ENCODE data around the gene GRIP2. TPM values are rescaled to one million over a fixed set of nuclear protein-coding genes. Genes with fewer than 3 reads are reported as not detected.
A peak's percentile ranks its signal among the peaks of the same experiment; 100 is the strongest.

The GRIP2 gene
- total RNA-seq, 2 donors from 2014 or later, result 3.7 to 3.9 TPM

DNA sequence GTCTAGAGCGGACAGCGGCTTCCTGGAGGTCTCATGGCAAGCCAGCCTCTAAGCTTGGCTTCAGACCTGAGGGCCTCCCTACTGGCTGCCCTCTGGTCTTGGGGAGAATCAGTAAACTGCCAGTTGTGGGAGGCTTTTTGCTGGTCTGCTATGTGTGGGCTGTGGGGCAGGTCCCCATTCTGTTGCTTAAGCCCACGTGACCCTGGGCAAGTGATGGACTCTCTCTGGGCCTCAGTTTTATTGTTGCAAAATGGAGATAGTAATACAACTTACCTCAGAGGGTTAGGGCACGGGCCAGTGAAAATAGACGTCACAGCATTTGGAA is 76.0 kb downstream of the GRIP2 start:
- no peak for DNase-seq (ENCODE audit: low spot score)
- intact Hi-C loops (cut with DNase I), result loop anchor here (5.0 to 10.0 kb wide), 3 partner anchors 202 to 339 kb away; partner anchors contain the start of genes CHCHD4 (in 1 of the 2) and TMEM43 (in 1 of the 2)

DNA sequence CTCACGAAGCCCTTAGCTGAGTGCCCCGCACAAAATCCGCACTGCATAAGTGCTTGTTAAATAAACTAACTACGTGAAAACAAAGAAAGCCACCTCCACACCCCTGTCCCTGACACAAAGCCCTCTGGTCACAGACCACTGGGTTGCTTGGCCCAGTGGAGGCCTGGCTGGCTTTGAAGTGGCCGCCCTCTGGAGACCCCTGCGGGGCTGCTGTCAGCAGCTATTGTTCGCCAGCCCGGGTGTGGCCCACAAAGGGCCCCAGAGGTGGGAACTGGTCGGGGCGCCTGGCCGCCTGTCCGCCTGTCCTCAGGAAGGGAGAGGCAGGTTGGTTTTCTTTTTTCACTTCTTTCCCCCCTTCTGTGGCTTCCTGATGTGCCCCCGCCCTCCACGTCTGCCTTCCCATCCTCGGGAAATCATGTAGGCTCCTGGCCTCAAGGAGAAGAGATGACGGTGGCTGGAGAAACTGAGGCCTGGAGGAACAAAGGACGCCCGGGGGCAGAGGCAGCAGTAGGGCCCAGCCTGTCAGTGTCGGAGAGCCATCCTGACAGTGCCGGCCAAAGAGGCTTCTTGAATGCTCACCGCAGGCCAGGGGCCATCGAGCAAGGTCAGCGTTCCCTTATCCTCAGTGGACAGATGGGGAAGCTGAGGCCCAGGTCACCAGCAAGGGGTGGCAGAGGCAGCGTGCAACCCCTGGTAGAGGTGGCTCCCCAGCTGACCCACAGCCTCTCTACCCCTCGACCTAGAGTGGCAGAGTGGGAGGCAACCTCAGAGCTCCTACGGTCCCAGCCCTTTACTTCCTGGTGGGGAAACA is 76.6 kb downstream of the GRIP2 start:
- intact Hi-C loops (cut with DNase I), result loop anchor here (5.0 to 10.0 kb wide), 3 partner anchors 201 to 339 kb away; partner anchors contain the start of genes CHCHD4 (in 1 of the 2) and TMEM43 (in 1 of the 2)
- DNase-seq (ENCODE audit: low spot score), result no peak

DNA sequence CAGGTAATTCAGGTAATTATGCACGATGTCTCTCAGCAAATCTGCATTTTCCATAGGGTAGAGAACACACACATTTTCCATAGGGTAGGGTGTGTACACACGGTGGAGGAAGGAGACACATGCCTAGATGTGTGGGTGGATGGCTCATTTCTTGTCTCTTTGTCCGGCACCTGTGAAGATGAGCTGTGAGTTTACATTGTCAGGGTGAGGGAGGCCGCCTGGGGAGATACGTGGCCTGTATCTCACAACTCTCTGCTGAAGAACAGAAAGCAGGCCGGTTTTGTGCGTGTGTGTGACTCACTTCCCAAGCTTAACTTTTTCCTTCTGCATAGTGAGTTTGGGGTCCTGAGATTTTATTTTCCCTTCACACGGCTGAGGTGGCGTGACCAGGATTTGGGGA is 77.4 kb downstream of the GRIP2 start:
- DNase-seq (ENCODE audit: low spot score), result no peak

DNA sequence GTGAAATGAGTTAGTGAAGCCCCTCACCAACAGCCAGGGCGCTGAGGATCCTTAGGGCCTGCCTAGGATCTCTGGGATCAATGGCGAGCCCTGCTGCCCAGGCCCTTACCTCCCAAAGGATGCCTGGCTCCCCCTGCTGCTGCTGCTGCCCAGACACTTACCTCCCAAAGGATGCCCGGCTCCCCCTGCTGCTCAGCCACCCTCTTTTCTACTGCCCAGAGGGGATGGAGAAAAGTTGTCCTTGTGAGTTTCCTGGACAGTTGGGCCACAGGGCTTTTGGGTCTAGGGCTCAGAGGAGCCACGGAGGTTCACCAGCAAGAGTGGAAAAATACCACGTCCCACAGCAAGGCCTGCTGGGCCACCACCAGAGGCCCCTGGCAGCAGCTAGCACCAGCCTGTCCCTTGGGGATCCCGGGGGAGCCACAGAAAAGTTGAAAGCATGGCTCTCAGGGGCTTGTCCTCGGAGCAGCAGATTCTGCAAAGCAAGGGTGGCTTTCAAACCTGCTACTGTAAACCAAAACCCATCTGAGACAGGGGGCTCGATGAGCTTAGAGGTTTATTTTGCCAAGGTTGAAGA is 78.3 kb downstream of the GRIP2 start:
- intact Hi-C loops (cut with DNase I), result loop anchor here (5.0 to 10.0 kb wide), 3 partner anchors 200 to 337 kb away; partner anchors contain the start of genes CHCHD4 (in 1 of the 2) and TMEM43 (in 1 of the 2)
- no peak for DNase-seq (ENCODE audit: low spot score)

More for the DNA sequence above, 77.4 kb downstream of the GRIP2 start:
- intact Hi-C loops (cut with DNase I), result loop anchor here (5.0 to 10.0 kb wide), 3 partner anchors 200 to 338 kb away; partner anchors contain the start of genes CHCHD4 (in 1 of the 2) and TMEM43 (in 1 of the 2)

DNA sequence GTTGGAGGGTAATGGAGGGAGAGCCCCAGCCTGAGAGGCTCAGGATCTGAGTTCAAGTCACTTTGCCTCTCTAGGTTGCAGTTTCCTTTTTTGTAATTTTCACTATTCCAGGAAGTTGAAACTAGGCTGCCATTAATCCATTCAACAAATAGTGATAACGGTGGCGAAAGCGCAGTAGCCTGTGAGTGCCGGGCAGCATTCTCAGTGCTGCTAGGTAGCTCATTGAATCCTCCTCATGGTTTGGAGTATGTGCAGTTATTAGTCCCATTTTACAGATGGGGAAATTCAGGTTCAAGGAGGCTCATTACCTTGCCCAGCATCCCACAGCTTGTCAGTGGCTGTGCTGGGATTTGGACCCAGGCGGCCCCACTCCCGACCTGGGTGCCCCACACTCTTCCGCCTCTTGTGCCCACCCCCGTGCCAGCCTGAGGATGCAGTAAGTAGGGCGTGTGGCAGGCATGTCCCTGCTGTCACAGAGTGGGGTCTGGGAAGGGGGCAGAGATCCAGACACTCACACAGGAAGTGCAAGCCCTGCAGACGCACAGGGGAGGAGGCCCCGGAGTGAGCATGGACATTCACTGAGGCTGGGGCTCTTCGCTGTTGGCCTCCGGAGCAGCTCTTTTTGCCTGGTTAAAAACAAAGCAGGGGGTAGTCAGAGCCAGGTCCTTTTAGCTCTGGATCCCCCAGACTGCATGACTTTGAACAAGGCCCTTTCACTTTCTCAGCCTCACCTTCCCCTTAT is 79.0 kb downstream of the GRIP2 start:
- DNase-seq (ENCODE audit: low spot score), result no peak
- intact Hi-C loops (cut with DNase I), result loop anchor here (5.0 to 10.0 kb wide), 3 partner anchors 199 to 336 kb away; partner anchors contain the start of genes CHCHD4 (in 1 of the 2) and TMEM43 (in 1 of the 2)

DNA sequence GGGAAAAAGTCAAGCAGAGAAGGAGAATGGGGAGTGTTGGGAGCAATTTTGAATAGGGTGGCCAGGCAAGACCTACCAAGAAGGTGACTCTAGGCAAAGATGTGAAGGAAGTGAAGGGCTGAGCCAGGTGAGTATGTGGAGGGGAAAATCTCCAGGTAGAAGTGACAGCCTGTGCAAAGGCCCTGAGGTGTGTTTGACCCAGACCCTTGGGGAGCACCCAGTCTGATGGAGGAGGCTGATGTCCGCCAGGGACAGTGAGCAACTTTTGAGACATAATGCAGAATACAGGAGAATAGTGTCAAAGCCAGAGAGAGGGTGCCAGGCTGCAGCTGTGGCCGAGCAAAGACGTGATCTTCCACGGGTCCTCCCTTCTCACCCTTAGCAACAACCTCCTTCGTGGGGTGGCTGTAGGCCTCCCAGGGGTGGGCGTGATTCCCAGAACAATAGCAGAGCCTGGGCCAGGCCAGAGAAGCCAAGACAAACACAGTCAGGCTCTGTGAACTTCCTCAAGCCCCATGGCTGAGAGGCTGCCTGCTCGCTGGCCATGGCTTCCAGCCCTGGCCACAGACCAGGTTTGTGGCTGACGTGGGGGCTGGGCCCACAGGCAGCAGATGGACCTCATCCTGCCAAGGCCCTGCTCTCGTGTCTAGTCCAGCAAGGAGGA is 79.7 kb downstream of the GRIP2 start:
- DNase-seq (ENCODE audit: low spot score), result peak; percentile 92
- intact Hi-C loops (cut with DNase I), result loop anchor here (5.0 to 10.0 kb wide), 3 partner anchors 198 to 336 kb away; partner anchors contain the start of genes CHCHD4 (in 1 of the 2) and TMEM43 (in 1 of the 2)

DNA sequence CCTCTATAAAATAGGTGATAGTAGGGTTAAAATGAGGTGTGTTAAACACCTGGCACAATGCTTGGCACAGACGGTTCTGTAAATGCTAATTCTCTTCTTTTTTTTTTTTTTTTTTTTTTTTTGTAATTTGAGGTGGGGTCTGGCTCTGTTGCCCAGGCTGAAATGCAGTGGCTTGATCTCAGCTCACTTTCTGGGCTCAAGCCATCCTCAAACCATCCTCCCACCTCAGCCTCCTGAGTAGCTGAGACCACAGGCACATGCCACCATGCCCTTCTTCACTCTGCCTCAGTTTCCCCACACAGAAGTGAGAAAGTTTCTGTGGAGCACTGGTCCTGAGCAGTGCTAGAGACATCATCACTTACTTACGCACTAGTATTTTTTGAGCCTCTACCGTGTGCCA is 80.4 kb downstream of the GRIP2 start:
- intact Hi-C loops (cut with DNase I), result loop anchor here (5.0 to 10.0 kb wide), 4 partner anchors 57 to 335 kb away; partner anchors contain the start of genes CHCHD4 (in 1 of the 2), SLC6A6 (in 1 of the 2) and TMEM43 (in 1 of the 2)

DNA sequence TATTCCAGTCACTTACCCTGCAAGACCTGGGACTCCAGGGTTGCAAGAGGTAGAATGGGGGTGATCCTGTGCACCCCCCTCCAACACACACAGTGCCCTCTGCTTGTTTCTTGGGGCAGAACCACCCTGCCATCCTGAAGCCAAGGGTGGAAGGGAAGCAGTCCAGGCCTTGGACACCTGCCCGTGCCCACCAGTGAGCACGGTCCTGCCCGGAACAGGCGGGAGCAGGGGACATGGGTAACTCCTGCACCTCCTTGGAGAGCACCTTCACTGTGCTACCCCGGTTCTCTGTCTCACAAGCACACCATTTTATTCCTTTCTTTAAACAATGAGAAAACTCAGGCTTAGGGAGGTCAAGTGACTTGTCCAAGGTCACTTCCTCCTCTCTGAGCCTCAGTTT is 80.8 kb downstream of the GRIP2 start:
- no peak for DNase-seq (ENCODE audit: low spot score)
- intact Hi-C loops (cut with DNase I), result loop anchor here in 1 of 2 donors (5.0 kb wide), 1 partner anchor 57 kb away; the partner anchor contains the start of gene SLC6A6

More for the DNA sequence above, 80.4 kb downstream of the GRIP2 start:
- no peak for DNase-seq (ENCODE audit: low spot score)

DNA sequence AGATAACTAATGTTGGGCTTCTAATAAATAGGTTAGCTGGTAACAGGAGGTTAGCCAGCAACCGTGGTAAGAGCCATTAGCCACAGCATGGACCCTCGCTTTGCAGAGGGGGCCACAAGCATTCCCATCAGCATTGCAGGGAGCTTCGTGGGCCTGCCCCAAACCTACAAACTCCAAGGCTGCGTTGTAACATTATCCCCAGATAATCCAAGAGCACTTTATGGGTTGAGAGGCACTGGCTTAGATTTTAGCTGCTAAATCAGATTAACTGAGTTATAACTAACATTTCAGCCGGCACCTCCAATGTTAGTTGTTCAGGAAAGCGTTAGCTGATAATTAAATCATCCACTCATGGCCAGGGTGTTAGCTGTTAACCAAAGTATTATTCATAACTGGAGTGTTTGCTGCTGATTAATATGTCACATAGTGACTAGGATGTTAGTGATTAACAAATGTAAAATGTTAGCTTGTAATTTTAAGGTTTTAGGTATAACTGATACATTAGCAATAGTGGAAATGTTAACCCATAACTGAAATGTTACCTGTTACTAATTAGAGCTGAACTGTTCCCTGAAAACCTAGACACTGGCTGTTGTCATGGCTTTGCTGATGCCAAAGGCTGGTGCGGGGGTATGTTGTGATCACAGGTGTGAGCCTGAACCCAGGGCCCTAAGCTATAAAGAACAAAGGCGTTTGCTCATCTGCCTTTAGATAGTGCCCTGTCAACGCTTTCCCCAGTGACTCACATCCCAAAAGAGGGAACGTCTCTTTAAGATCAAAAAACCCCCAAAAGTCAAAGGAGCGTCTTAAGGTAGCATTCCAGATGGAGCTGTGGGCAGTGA is 81.5 kb downstream of the GRIP2 start:
- intact Hi-C loops (cut with DNase I), result loop anchor here in 1 of 2 donors (5.0 kb wide), 1 partner anchor 56 kb away; the partner anchor contains the start of gene SLC6A6
- no peak for DNase-seq (ENCODE audit: low spot score)

DNA sequence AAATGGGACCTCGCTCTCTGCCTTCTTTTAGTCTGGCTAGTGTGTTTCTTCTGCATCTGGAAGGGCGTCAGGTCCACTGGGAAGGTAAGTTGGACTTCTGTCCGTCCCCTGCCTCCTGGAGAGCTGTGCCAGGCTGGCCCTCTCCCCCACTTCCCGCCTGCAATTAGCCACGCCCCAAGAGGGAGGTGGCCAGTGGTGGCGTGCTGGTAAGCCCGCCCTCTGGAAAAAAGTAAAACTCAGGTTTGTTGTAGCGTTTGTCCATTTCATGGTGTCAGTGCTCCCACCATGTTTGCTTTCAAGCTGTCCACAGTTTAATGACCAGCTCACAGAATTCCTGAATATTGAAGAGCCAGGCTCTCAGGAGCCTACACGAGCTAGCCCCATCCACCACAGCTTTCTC is 82.1 kb downstream of the GRIP2 start:
- intact Hi-C loops (cut with DNase I), result loop anchor here in 1 of 2 donors (5.0 kb wide), 1 partner anchor 56 kb away; the partner anchor contains the start of gene SLC6A6
- DNase-seq (ENCODE audit: low spot score), result no peak

DNA sequence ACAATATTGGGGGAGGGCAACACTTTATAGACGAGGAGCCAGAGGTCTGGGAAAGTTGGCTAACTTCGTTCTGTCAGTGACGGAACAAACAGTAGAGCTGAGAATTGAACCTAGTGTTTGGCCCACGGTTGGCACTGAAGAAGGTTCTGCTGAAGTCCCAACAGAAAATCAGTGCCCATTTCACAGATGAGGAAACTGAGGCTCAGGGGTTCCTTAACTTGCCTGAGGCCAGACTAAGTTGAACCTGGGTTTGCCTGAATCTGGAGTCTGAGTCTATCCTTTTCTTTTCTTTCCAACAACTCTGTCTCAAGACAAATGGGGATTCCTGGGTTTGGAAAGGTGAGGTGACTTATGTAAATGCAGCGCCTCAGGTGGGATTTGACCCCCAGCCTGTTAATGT is 82.7 kb downstream of the GRIP2 start:
- DNase-seq (ENCODE audit: low spot score), result no peak
- intact Hi-C loops (cut with DNase I), result loop anchor here in 1 of 2 donors (5.0 kb wide), 1 partner anchor 55 kb away; the partner anchor contains the start of gene SLC6A6

DNA sequence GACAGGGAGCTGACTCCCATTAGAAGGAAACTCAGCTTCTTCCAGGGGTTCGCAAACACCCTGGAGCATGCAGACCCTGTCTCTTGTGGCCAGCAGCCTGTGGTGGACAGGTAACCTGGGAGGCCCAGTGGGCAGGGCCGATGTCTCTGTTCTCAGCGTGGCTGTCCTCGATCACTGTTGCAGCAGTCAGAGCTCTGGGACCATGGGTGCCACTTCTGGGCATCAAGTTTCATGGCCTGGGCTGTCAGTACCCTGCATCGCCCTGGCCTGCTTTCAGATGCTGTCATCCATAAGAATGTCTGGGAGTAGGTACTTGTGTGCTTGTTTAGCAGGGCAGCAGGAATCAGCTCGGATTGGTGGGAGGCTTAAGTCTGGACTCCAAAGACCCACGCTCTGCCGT is 83.3 kb downstream of the GRIP2 start:
- intact Hi-C loops (cut with DNase I), result loop anchor here in 1 of 2 donors (5.0 kb wide), 1 partner anchor 54 kb away; the partner anchor contains the start of gene SLC6A6
- no peak for DNase-seq (ENCODE audit: low spot score)

DNA sequence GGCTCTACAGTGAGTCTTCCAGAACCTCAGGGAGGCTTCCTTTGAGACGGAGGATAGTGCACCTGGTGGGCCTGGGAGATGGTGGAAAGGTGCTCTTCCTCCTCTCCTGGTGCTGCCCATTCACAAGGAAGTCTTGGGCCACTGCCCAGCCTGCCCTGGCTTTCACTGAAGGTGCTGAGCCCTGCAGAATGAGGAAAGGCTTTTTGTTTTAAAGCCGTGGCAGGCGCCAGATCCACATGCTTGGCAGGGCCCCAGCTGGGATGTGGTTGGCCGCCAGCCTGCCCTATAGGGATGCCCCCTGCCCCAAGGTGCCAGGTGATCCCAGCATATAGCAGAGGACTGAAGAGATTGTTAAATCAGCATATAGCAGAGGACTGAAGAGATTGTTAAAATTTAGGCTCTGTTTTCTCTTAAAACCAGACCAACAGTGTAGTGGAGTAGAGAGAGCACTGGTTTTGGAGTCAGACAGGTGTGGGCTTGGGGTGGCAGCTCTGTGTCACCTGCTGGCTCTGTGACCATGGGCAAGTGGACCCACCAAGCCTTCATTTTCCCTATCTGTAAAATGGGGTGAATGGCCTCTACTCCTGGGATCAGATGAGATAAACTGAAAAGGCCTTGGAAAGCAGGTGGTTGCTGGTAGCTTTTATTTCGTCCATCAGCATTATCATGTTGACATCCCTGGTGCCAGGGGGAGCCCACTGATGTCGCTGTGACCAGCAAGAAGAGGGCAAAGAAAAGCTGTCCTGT is 84.4 kb downstream of the GRIP2 start:
- DNase-seq (ENCODE audit: low spot score), result no peak
- intact Hi-C loops (cut with DNase I), result loop anchor here in 1 of 2 donors (5.0 kb wide), 1 partner anchor 53 kb away; the partner anchor contains the start of gene SLC6A6

DNA sequence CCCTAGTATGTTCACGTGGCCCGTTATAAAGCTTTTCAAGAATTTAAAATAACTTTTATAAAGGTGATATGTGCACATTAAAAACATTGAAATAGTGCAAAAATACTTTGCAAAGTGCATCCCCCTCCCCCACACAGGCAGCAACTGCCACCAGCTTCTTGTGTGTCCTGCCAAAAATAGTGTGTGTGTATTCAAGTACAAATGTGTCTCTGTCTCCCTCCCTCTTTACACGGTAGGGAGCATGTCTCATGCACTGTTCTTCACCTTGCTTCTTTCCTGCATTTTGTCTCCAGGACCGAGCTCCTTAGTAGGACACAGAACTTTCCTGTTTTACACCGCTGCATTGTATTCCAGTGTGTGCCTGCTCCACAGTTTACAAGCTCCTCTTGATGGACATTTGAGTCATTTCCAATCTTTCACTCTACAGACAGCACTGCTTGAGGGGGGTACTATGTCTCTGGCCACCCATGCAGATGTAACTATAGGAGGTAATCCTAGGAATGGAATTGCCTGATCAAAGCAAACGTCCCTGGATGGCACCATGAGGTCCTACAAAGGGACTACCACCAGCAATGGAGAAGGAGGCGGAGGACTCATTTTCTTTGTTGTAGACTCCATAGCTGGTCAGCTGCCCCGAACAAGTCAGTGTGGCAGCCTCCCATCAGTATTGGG is 85.4 kb downstream of the GRIP2 start:
- DNase-seq (ENCODE audit: low spot score), result no peak
- intact Hi-C loops (cut with DNase I), result loop anchor here in 1 of 2 donors (5.0 kb wide), 1 partner anchor 52 kb away; the partner anchor contains the start of gene SLC6A6

DNA sequence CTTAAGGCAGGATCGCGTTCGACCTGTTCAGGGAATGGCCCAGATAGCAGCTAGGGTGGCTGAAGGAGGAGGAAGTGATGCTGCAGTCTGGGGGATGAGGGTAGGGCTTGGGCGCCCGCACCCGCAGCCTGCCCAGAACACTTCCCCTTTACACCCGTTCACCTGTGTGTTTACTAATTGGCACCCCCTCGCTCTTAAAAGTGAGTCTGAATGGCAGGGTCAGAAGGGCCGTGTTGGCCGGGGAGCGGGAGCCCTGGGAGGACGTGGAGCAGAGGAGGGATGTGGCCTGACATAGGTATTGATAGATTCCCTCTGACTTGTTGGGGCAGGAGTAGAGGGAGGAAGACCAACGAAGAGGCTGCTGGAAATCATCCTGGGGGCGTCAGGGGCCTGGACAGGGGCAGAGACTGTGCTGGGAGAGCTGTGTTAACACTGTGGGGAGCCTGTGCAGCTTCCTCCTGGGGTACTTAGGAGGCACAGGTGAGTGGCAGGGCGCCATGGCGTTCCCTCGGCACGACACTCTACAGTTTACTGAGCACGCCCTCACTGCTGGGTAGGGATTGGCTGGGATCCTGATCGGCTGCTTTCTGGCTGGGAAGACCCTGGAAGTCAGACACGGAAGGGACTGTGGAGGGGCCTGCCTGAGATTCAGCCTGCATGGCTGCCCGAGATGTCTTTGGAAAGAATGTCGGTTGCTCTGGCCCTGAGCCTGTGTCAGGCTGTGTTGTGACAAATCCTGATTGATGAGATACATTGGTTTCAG is 86.1 kb downstream of the GRIP2 start:
- no peak for DNase-seq (ENCODE audit: low spot score)
- intact Hi-C loops (cut with DNase I), result no loop called here

Data from posterior vena cava (tissue), 2 donors.